Testis (tissue), 3 donors: ENCODE results near the gene SLC7A6. TPM values are rescaled to one million over a fixed set of nuclear protein-coding genes. Genes with fewer than 3 reads are reported as not detected.

Source experiments
- DNase-seq: peaks from one replicate; pipeline ENCODE4 v3.0.0-alpha.2; 2019
- H3K27ac ChIP-seq, 2 donors: fragments of 200-600 bp; sonication (generic); one replicate each; pipeline ENCODE4 v1.5.1; 2019
- H3K27me3 ChIP-seq: fragments of 200-600 bp; sonication (generic); one replicate; pipeline ENCODE4 v1.5.1; 2019
- H3K36me3 ChIP-seq: fragments of 200-600 bp; sonication (generic); one replicate; pipeline ENCODE4 v1.5.1; 2017; ENCODE audit warnings: low read depth; ENCODE audit errors: missing control alignments
- H3K4me1 ChIP-seq: fragments of 200-600 bp; sonication (generic); one replicate; pipeline ENCODE4 v1.5.1; 2019
- H3K4me3 ChIP-seq, 2 donors: fragments of 200-600 bp; sonication (generic); one replicate each; pipeline ENCODE4 v1.5.1; 2017 to 2019
- H3K9me3 ChIP-seq: fragments of 200-600 bp; sonication (generic); one replicate; pipeline ENCODE4 v1.5.1; 2017
- POLR2A ChIP-seq: fragments of 450-650 bp; IDR thresholded peaks from one replicate; pipeline ENCODE4 v1.6.1; 2017; ENCODE audit warnings: antibody characterized with exemption, mild to moderate bottlenecking, moderate library complexity
- WGBS, 2 donors: methylation state at CpG; one replicate each; pipeline ENCODE4 v1.1.5; 2018; 5-methylcytosine and 5-hydroxymethylcytosine counted together
- intact Hi-C: fragments of 100-400 bp; cut with DNase I; formaldehyde crosslinking; loops from one replicate; pipeline ENCODE4 v1.15.1; 2023; ENCODE audit warnings: low total_unique reads
- polyA plus RNA-seq: library from polyadenylated mRNA; stranded (reverse); fragments of 350-450 nt; fragmentation: Illumina TruSeq; extraction: RNeasy Lipid Tissue Mini Kit (QIAGEN cat#74804); gene quantifications from one replicate; pipeline ENCODE4 v1.2.3, GENCODE V29; 2014; ENCODE audit warnings: low read depth, low replicate concordance; ENCODE audit not compliant: insufficient read depth
- total RNA-seq, 2 donors: library from RNA; depleted of rRNA; stranded (reverse); fragments of >200 nt; gene quantifications; one replicate each; pipeline ENCODE4 v1.2.3, GENCODE V29; 2016
- TF ChIP-seq, protein P1 (sequence below), 3 experiments: fragments of 450-650 bp in 2 of 3; fragments of 200-600 bp in 1 of 3; sonication (generic) in 1 of 3; IDR thresholded peaks; one replicate each; pipeline ENCODE4 v1.5.1; 2016 to 2019; ENCODE audit warnings: antibody characterized with exemption in 3 of 3, mild to moderate bottlenecking in 2 of 3, moderate library complexity in 1 of 3

SLC7A6 gene
- total and polyA plus RNA-seq, 3 donors from 2014 or later = 28.6 to 48.6 (median 42.2) TPM

DNA sequence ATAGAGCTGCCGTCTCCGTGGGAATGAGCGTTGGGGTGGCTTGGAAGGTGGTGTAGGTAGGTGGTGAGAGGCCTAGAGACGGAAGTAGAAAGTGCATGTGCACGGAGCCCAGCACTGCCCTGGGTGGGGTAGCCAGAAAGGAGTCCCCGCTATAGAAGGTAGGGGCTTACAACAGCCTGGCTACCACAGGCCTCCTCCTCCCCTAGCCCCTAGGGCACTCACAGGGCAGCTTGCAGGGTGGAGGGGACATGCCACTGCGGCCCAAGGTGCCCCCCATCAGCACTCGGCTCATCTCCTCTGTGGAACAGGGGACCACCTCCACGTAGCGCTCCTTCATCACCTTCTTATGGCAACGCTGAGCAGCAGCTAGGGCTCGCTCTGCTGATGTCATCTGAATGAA is 33.4 kb upstream of the SLC7A6 start:
- 88 to 92% methylated on average over 12 of the region's 12 CpGs for WGBS, 2 donors
- no peaks in the 10 kb centered on the region for H3K36me3 ChIP-seq
- no peak overlapping the region for H3K27ac ChIP-seq
- no peaks in the 10 kb centered on the region for H3K27me3 ChIP-seq
- H3K4me3 ChIP-seq = no peak overlapping the region
- no peak for DNase-seq
- H3K4me1 ChIP-seq = no peaks in the 10 kb centered on the region
- H3K9me3 ChIP-seq = no peaks in the 10 kb centered on the region
- intact Hi-C loops = loop anchor here (10.0 kb wide), 1 partner anchor 146 kb away; the partner anchor contains the start of gene NFATC3
- TF ChIP-seq POLR2A = no peak
- TF ChIP-seq, protein P1, sequence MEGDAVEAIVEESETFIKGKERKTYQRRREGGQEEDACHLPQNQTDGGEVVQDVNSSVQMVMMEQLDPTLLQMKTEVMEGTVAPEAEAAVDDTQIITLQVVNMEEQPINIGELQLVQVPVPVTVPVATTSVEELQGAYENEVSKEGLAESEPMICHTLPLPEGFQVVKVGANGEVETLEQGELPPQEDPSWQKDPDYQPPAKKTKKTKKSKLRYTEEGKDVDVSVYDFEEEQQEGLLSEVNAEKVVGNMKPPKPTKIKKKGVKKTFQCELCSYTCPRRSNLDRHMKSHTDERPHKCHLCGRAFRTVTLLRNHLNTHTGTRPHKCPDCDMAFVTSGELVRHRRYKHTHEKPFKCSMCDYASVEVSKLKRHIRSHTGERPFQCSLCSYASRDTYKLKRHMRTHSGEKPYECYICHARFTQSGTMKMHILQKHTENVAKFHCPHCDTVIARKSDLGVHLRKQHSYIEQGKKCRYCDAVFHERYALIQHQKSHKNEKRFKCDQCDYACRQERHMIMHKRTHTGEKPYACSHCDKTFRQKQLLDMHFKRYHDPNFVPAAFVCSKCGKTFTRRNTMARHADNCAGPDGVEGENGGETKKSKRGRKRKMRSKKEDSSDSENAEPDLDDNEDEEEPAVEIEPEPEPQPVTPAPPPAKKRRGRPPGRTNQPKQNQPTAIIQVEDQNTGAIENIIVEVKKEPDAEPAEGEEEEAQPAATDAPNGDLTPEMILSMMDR (IDR thresholded peaks at IDR 0.05) = no peak

DNA sequence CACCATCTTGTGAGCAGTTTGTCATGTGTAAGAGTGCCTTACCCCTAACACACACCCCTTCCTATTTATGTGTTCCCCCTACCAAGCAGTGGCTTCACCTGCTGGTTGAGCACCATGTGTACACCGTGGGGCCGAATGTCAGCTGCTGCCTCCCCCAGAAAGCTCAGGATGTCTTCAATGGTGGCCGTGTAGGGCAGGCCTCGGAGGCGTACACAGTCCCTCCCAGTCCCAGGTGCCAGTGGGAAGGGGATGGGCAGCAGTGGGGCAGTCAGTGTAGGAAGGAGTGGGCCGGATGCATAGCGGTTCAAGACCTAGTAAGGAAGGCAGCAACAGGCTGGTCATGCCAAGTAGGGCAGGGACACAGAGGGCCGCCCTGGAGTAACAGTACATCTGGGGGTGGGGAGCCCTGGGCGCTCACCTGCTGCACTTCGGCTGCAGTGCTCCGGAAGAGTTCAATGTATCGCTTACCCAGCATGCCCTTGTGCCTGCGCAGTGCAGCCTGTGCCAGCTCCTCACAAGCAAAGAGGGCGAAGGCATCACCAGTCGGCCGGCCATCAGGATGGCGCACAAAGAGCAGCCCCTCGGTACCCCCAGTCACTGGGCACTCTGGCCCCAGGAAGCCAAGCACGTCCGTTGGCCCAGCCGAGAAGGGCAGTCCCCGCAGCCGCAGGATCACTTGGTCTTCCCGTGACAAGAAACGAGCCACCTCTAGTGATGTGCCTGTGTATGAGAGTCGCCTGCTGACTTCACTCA is 32.8 kb upstream of the SLC7A6 start:
- Histone ChIP-seq H3K27me3 (no peaks in the 10 kb centered on the region), H3K9me3 (no peaks in the 10 kb centered on the region), H3K27ac (no peak overlapping the region), H3K36me3 (no peaks in the 10 kb centered on the region), H3K4me3 (no peak overlapping the region), H3K4me1 (no peaks in the 10 kb centered on the region)
- intact Hi-C loops = loop anchor here (10.0 kb wide), 1 partner anchor 147 kb away; the partner anchor contains the start of gene NFATC3
- TF ChIP-seq POLR2A = no peak
- TF ChIP-seq, protein P1 (IDR thresholded peaks at IDR 0.05) = no peak
- WGBS, 2 donors = 94% methylated on average over 17 to 26 of the region's 26 CpGs
- no peak for DNase-seq

DNA sequence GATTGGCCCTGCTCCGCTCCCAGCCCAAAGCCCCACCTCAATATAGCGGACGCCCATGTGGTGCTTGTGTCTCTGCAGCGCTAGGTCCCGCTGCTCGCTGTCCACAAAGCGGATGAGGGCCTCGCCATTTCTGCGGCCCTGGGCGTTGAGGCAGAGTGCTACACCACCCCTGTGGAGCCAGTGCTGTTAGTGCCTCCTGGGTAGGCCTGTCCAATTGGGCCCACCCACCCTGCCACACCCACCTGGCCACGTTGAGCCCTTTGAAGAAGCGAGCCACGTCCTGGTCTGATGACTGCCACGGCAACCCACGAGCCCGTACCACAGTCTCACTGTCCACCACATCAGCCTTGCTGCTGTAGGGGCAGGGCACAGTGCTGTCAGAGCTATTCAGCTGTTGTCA is 32.0 kb upstream of the SLC7A6 start:
- TF ChIP-seq POLR2A = no peak
- TF ChIP-seq, protein P1 (IDR thresholded peaks at IDR 0.05) = no peak
- Histone ChIP-seq H3K4me1 (peaks cover 5% of the 10 kb centered on the region), H3K9me3 (no peaks in the 10 kb centered on the region), H3K27ac (no peak overlapping the region), H3K4me3 (no peak overlapping the region), H3K27me3 (no peaks in the 10 kb centered on the region), H3K36me3 (no peaks in the 10 kb centered on the region)
- 87 to 94% methylated on average over 16 of the region's 16 CpGs for WGBS, 2 donors
- no peak for DNase-seq
- intact Hi-C loops = loop anchor here (10.0 kb wide), 1 partner anchor 148 kb away; the partner anchor contains the start of gene NFATC3

DNA sequence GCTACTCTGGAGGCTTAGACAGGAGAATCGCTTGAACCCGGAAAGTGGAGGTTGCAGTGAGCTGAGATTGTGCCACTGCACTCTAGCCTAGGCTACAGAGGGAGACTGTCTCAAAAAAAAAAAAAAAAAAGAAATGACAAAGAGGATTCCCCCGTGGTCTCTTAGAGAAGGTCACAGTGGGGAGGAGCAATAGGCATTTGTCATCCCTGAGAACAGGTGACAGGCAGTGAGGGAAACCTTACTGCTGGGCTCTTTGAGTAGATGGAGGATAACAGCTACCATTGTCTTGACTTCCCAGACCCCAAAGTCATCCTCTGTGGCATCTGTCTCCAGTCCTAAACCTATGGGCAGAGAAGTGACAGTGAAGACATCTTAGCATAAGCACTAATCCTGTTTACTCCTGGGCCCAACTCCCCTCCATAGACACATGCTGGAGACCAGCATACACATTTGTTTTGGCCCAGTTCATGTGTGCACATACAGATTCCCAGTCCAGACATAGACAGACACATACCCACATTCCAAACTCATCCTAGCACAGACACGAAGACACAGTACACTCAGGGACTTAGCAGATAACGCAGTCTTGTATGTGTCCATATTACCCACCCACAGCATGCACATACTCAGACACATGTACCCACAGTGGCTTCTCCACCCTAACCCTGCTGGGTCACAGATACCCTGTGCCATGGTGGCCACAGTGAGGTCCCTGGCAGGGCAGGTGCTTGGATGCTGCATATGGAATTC is 31.1 kb upstream of the SLC7A6 start:
- Histone ChIP-seq H3K4me1 (peaks cover 10% of the 10 kb centered on the region), H3K36me3 (no peaks in the 10 kb centered on the region), H3K9me3 (no peaks in the 10 kb centered on the region), H3K27me3 (no peaks in the 10 kb centered on the region), H3K27ac (no peak overlapping the region), H3K4me3 (no peak overlapping the region)
- no peak for TF ChIP-seq POLR2A
- TF ChIP-seq, protein P1 (IDR thresholded peaks at IDR 0.05) = no peak
- DNase-seq = no peak
- WGBS, 2 donors = 78 to 88% methylated on average over 5 of the region's 5 CpGs
- intact Hi-C loops = loop anchor here (10.0 kb wide), 1 partner anchor 148 kb away; the partner anchor contains the start of gene NFATC3
